ENCODE results near the gene AHR. TPM values are rescaled to one million over a fixed set of nuclear protein-coding genes. Genes with fewer than 3 reads are reported as not detected.

The AHR gene
- total RNA-seq, 1 experiment from 2014 or later: 6.1 TPM

DNA sequence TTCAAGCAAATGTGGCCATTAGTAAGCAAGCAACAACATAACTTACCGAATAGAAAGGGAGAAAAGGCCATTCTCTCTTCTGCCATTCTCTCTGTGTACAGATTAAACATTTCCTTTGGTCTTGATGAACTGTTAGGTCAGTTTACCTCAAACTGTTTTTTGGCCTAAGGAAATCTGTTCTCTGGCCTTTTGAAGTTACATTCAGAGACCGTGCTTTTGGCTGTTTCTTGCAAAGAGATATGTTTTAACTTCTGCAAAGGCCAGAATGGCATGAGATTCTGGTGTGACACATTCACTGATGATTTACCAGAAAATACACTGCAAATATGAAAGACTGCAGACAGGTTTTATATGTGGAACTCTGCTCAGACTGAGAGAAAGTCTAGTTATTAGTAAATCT, 22.2 kb downstream of the AHR start:
- Histone ChIP-seq H2AFZ (ENCODE audit: low read length) (no peak overlapping the region), H3K9ac (ENCODE audit: extremely low read depth, insufficient read length, low read length) (no peak overlapping the region), H3K4me1 (ENCODE audit: insufficient read depth, low read length) (no peaks in the 10 kb centered on the region; the same call in 1 of the 2 replicates), H4K91ac (ENCODE audit: insufficient read length, low read depth, low read length) (no peak overlapping the region), H3K14ac (ENCODE audit: insufficient read depth, low read length) (no peak overlapping the region), H3K27ac (ENCODE audit: insufficient read length, low read depth, low read length) (no peak overlapping the region), H3K23ac (ENCODE audit: insufficient read length, low read depth, low read length) (no peak overlapping the region), H3K23me2 (ENCODE audit: insufficient read length, low read depth, low read length, poor library complexity, severe bottlenecking) (no peaks in the 10 kb centered on the region), H2BK20ac (ENCODE audit: low read depth, low read length, poor library complexity, severe bottlenecking) (no peak overlapping the region), H2BK5ac (ENCODE audit: insufficient read length, low read length) (no peak overlapping the region), H2AK5ac (ENCODE audit: insufficient read length, low read length) (no peak overlapping the region), H4K8ac (replicated peaks; ENCODE audit: insufficient read length, low read depth, low read length) (no peak overlapping the region), H3K18ac (ENCODE audit: insufficient read length, low read depth, low read length) (no peak overlapping the region), H3T11ph (ENCODE audit: low read length) (no peak overlapping the region), H2BK120ac (ENCODE audit: low read depth, low read length, poor library complexity, severe bottlenecking) (no peak overlapping the region), H3K27me3 (ENCODE audit: insufficient read depth, low read length) (no peaks in the 10 kb centered on the region), H3K4ac (ENCODE audit: low read depth, low read length) (no peak overlapping the region), H2BK12ac (ENCODE audit: insufficient read length, low read depth, low read length) (no peak overlapping the region), H4K5ac (ENCODE audit: insufficient read length, low read depth, low read length) (no peak overlapping the region), H3K79me2 (ENCODE audit: insufficient read depth, low read length) (no peaks in the 10 kb centered on the region; the same call in 1 of the 2 replicates), H3K9me3 (ENCODE audit: control insufficient read depth, low read depth, low read length) (no peaks in the 10 kb centered on the region), H3K56ac (ENCODE audit: insufficient read length, low read depth, low read length) (no peak overlapping the region), H4K20me1 (ENCODE audit: control insufficient read depth, insufficient read depth, insufficient read length) (no peaks in the 10 kb centered on the region), H3K4me2 (ENCODE audit: insufficient read depth, insufficient read length, low read length) (no peak overlapping the region), H3K79me1 (ENCODE audit: insufficient read depth, low read depth, low read length, poor library complexity, severe bottlenecking) (no peaks in the 10 kb centered on the region), H2BK15ac (ENCODE audit: low read depth, low read length) (no peak overlapping the region)
- WGBS (ENCODE audit: extremely low coverage, insufficient read length, low lambda C conversion rate): no CpG with 5 or more reads among the region's 2 CpGs
- no peaks in the 10 kb centered on the region for H3K27me3 Mint-ChIP-seq (ENCODE audit: low read depth)
- peaks cover 17 to 21% of the 10 kb centered on the region in 2 experiments for H3K4me1 Mint-ChIP-seq
- H3K27ac Mint-ChIP-seq: no peak overlapping the region
- TF ChIP-seq, protein P1, sequence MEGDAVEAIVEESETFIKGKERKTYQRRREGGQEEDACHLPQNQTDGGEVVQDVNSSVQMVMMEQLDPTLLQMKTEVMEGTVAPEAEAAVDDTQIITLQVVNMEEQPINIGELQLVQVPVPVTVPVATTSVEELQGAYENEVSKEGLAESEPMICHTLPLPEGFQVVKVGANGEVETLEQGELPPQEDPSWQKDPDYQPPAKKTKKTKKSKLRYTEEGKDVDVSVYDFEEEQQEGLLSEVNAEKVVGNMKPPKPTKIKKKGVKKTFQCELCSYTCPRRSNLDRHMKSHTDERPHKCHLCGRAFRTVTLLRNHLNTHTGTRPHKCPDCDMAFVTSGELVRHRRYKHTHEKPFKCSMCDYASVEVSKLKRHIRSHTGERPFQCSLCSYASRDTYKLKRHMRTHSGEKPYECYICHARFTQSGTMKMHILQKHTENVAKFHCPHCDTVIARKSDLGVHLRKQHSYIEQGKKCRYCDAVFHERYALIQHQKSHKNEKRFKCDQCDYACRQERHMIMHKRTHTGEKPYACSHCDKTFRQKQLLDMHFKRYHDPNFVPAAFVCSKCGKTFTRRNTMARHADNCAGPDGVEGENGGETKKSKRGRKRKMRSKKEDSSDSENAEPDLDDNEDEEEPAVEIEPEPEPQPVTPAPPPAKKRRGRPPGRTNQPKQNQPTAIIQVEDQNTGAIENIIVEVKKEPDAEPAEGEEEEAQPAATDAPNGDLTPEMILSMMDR (conservative IDR thresholded peaks at IDR 0.05): no peak
- no peaks in the 10 kb centered on the region for H3K9me3 Mint-ChIP-seq
- no peak overlapping the region for H3K4me3 Mint-ChIP-seq
- DNase-seq: no peak
- H3K36me3 Mint-ChIP-seq (ENCODE audit: insufficient read depth in 1 of 3, low read depth in 3 of 3): peaks cover 0 to 6% (median 3%) of the 10 kb centered on the region in 3 experiments; a peak in 4 of 7 replicates

Measured in H9 (cell line).